Measurements from ENCODE around the gene ATP6V0C.
"Not testable (repeated sequence)": the region's sequence is repeated elsewhere in the genome, so short reads cannot be mapped to it uniquely, and the experiment has no call there.

- not testable (repeated sequence) for TF ChIP-seq CTCF, POLR2A (IDR thresholded peaks at IDR 0.05)
These were observed 54.8 kb downstream of the ATP6V0C start for GRCh38 chr16:2568573-2568972.
